ENCODE results near the gene USP13.

The USP13 gene

DNA sequence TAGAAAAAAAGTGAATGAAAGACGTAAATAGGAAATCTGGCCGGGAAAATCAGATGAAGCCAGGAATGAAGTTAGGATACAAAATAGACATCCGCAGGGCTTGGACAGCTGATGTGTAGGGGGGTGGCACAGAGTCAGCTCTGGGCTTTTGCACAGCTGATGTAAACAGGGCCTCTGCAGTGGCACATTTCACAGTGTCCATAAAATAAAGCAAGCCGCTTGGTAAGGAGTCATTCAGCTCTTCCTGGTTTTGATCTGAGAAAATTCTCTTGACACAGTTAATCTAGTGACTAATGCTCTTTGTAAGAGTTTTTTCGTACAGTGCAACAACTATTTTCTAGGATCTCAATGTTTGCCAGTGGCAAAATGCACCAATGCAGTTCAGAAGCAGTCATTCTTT lies 153.3 kb downstream of the USP13 start:
- Histone ChIP-seq H3K27me3 (ENCODE audit: control insufficient read depth in 1 of 2, insufficient read depth in 1 of 2, low read length in 2 of 2) (no peaks in the 10 kb centered on the region), H3K14ac (ENCODE audit: low read length in 2 of 2) (no peak overlapping the region), H4K8ac (ENCODE audit: low read length) (no peak overlapping the region), H3K18ac (ENCODE audit: low read depth in 1 of 2, low read length in 2 of 2) (no peak overlapping the region), H2BK12ac (ENCODE audit: low read length in 2 of 2) (no peak overlapping the region), H3K79me1 (replicated peaks; ENCODE audit: low read length, poor library complexity, severe bottlenecking) (no peaks in the 10 kb centered on the region), H3K4me3 (ENCODE audit: insufficient read depth in 1 of 2, low read depth in 1 of 2, low read length in 2 of 2) (no peak overlapping the region), H3K23ac (ENCODE audit: low read length in 2 of 2) (no peak overlapping the region), H2BK120ac (ENCODE audit: low read depth, low read length) (no peak overlapping the region), H3K9me3 (ENCODE audit: control insufficient read depth, low read length) (no peaks in the 10 kb centered on the region), H3K4ac (ENCODE audit: low read depth in 1 of 2, low read length in 2 of 2) (no peak overlapping the region), H4K91ac (ENCODE audit: low read length) (no peak overlapping the region), H2AFZ (ENCODE audit: low read depth, low read length) (no peak overlapping the region), H2BK15ac (ENCODE audit: low read depth, poor library complexity, severe bottlenecking) (no peak overlapping the region), H3K4me2 (ENCODE audit: low read length, poor library complexity, severe bottlenecking) (no peak overlapping the region), H3K27ac (ENCODE audit: low read length, poor library complexity, severe bottlenecking) (no peak overlapping the region), H3K36me3 (ENCODE audit: control insufficient read depth in 1 of 2, insufficient read depth in 2 of 2, low read depth in 1 of 2, low read length in 2 of 2) (no peaks in the 10 kb centered on the region), H3K9ac (ENCODE audit: low read length) (peak overlapping the region; percentile 43), H2AK5ac (ENCODE audit: low read length, severe bottlenecking) (no peak overlapping the region), H2BK5ac (ENCODE audit: low read depth, low read length, poor library complexity, severe bottlenecking) (no peak overlapping the region), H3K4me1 (ENCODE audit: control insufficient read depth, insufficient read depth, low read depth, low read length) (no peaks in the 10 kb centered on the region)
- DNase-seq = no peak
- WGBS = 96% methylated on average over 4 of the region's 5 CpGs

DNA sequence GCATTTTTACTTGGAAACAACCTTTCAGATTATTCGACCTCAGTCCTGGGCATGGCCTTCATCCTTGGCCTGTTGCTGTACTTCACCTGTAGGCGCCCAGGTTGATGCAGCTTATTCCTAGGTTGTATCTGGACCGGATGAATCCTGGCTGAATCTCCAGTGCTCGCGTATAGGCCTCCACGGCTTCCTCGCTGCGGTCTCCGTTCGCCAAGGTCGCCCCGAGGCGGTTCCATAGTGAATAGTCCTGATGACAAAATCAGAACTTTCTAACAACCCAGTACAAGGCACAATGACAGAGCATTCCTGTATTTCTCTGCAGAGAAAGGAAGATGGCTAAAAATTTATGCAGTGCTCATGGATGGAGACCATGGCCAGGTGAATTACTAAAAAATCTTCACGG lies 154.7 kb downstream of the USP13 start:
- Histone ChIP-seq H3K4ac (ENCODE audit: low read depth in 1 of 2, low read length in 2 of 2) (no peak overlapping the region), H3K79me1 (replicated peaks; ENCODE audit: low read length, poor library complexity, severe bottlenecking) (no peaks in the 10 kb centered on the region), H3K4me1 (ENCODE audit: control insufficient read depth, insufficient read depth, low read depth, low read length) (no peaks in the 10 kb centered on the region), H3K4me3 (ENCODE audit: insufficient read depth in 1 of 2, low read depth in 1 of 2, low read length in 2 of 2) (no peak overlapping the region), H3K27ac (ENCODE audit: low read length, poor library complexity, severe bottlenecking) (no peak overlapping the region), H4K8ac (ENCODE audit: low read length) (no peak overlapping the region), H3K9me3 (ENCODE audit: control insufficient read depth, low read length) (no peaks in the 10 kb centered on the region), H2AK5ac (ENCODE audit: low read length, severe bottlenecking) (no peak overlapping the region), H3K36me3 (ENCODE audit: control insufficient read depth in 1 of 2, insufficient read depth in 2 of 2, low read depth in 1 of 2, low read length in 2 of 2) (no peaks in the 10 kb centered on the region), H3K18ac (ENCODE audit: low read depth in 1 of 2, low read length in 2 of 2) (no peak overlapping the region), H3K27me3 (ENCODE audit: control insufficient read depth in 1 of 2, insufficient read depth in 1 of 2, low read length in 2 of 2) (no peaks in the 10 kb centered on the region), H4K91ac (ENCODE audit: low read length) (no peak overlapping the region), H2BK5ac (ENCODE audit: low read depth, low read length, poor library complexity, severe bottlenecking) (no peak overlapping the region), H3K4me2 (ENCODE audit: low read length, poor library complexity, severe bottlenecking) (no peak overlapping the region), H3K14ac (ENCODE audit: low read length in 2 of 2) (no peak overlapping the region), H2BK120ac (ENCODE audit: low read depth, low read length) (no peak overlapping the region), H3K23ac (ENCODE audit: low read length in 2 of 2) (no peak overlapping the region), H2AFZ (ENCODE audit: low read depth, low read length) (no peak overlapping the region), H3K9ac (ENCODE audit: low read length) (no peak overlapping the region), H2BK12ac (ENCODE audit: low read length in 2 of 2) (no peak overlapping the region), H2BK15ac (ENCODE audit: low read depth, poor library complexity, severe bottlenecking) (no peak overlapping the region)
- no peak for DNase-seq
- 94% methylated on average over 8 of the region's 14 CpGs for WGBS

DNA sequence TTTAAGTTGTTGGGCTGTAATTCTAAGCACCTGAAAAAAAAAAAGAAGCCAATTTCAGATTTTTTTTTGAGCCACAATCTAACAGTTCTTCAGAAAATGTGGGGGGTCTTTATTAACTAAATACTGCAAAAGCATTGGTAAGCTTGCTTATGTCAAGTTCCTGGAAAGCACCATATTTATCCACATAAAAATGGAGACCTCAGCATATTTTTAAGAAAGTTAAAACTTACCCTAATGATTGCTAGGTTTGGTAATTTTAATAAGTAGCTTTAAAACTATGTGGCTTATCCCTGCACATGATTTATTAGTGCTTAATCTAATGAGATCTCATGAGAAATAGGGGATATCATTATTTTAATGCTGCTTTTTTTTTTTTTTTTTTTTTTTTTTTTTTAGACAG lies 156.8 kb downstream of the USP13 start:
- H2BK12ac ChIP-seq (ENCODE audit: low read length in 2 of 2) = no peak overlapping the region
- no peaks in the 10 kb centered on the region for H3K9me3 ChIP-seq (ENCODE audit: control insufficient read depth, low read length)
- H2BK5ac ChIP-seq (ENCODE audit: low read depth, low read length, poor library complexity, severe bottlenecking) = no peak overlapping the region
- no peaks in the 10 kb centered on the region for H3K27me3 ChIP-seq (ENCODE audit: control insufficient read depth in 1 of 2, insufficient read depth in 1 of 2, low read length in 2 of 2)
- no peaks in the 10 kb centered on the region for H3K36me3 ChIP-seq (ENCODE audit: control insufficient read depth in 1 of 2, insufficient read depth in 2 of 2, low read depth in 1 of 2, low read length in 2 of 2)
- no peak overlapping the region for H3K18ac ChIP-seq (ENCODE audit: low read depth in 1 of 2, low read length in 2 of 2)
- H3K4me3 ChIP-seq (ENCODE audit: insufficient read depth in 1 of 2, low read depth in 1 of 2, low read length in 2 of 2) = no peak overlapping the region
- H3K4me1 ChIP-seq (ENCODE audit: control insufficient read depth, insufficient read depth, low read depth, low read length) = no peaks in the 10 kb centered on the region
- H3K4me2 ChIP-seq (ENCODE audit: low read length, poor library complexity, severe bottlenecking) = no peak overlapping the region
- H2BK120ac ChIP-seq (ENCODE audit: low read depth, low read length) = no peak overlapping the region
- H2BK15ac ChIP-seq (ENCODE audit: low read depth, poor library complexity, severe bottlenecking) = no peak overlapping the region
- no peak overlapping the region for H3K27ac ChIP-seq (ENCODE audit: low read length, poor library complexity, severe bottlenecking)
- H3K23ac ChIP-seq (ENCODE audit: low read length in 2 of 2) = no peak overlapping the region
- no peak overlapping the region for H4K8ac ChIP-seq (ENCODE audit: low read length)
- no peak overlapping the region for H4K91ac ChIP-seq (ENCODE audit: low read length)
- H3K9ac ChIP-seq (ENCODE audit: low read length) = no peak overlapping the region
- no peak overlapping the region for H3K4ac ChIP-seq (ENCODE audit: low read depth in 1 of 2, low read length in 2 of 2)
- H3K14ac ChIP-seq (ENCODE audit: low read length in 2 of 2) = no peak overlapping the region
- no peaks in the 10 kb centered on the region for H3K79me1 ChIP-seq (replicated peaks; ENCODE audit: low read length, poor library complexity, severe bottlenecking)
- DNase-seq = no peak
- H2AFZ ChIP-seq (ENCODE audit: low read depth, low read length) = no peak overlapping the region
- H2AK5ac ChIP-seq (ENCODE audit: low read length, severe bottlenecking) = no peak overlapping the region

DNA sequence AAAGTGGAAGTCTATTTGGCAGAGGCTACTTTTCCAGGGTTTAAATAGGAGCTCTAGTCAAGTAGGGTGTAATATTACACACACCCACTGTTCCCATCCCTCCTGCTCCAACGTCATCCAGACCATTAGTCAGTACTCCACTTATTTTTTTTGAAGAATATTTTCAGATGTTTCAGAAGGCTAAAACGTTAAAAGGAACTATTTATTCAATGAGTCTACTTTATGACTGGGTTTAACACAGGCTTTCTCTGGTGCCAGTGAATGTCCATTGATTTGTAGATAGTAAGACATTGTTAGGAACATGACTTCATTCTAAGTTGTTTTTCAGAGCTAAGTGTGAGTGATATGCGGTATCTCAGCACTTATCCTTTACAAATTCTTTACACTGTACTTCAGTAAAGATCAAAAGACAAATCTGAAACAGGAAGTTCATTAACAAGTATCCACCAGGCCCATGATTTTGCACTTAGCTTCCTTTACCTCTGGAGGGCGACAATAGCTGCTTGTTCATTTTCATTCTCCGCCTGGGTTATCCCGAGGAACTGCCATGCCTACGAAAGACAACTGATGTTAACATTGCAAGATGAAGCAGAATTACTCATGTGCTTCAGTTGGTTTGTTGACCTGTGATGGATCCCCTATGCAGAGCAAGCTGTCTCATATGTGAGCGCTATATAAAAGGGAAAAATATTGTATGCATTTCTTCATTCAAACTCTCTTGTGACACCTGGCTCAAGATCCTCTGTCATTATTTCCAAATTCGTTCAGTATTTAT lies 158.7 kb downstream of the USP13 start:
- WGBS = 7% methylated on average over 5 of the region's 9 CpGs
- Histone ChIP-seq H3K14ac (ENCODE audit: low read length in 2 of 2) (no peak overlapping the region), H4K8ac (ENCODE audit: low read length) (no peak overlapping the region), H2BK15ac (ENCODE audit: low read depth, poor library complexity, severe bottlenecking) (no peak overlapping the region), H3K4ac (ENCODE audit: low read depth in 1 of 2, low read length in 2 of 2) (no peak overlapping the region), H3K23ac (ENCODE audit: low read length in 2 of 2) (no peak overlapping the region), H3K36me3 (ENCODE audit: control insufficient read depth in 1 of 2, insufficient read depth in 2 of 2, low read depth in 1 of 2, low read length in 2 of 2) (no peaks in the 10 kb centered on the region), H3K27ac (ENCODE audit: low read length, poor library complexity, severe bottlenecking) (peak overlapping the region; percentile 72), H3K79me1 (replicated peaks; ENCODE audit: low read length, poor library complexity, severe bottlenecking) (no peaks in the 10 kb centered on the region), H3K4me3 (ENCODE audit: insufficient read depth in 1 of 2, low read depth in 1 of 2, low read length in 2 of 2) (peak overlapping the region in 1 of 2 experiments; percentile 40), H3K18ac (ENCODE audit: low read depth in 1 of 2, low read length in 2 of 2) (no peak overlapping the region), H2BK120ac (ENCODE audit: low read depth, low read length) (no peak overlapping the region), H2BK5ac (ENCODE audit: low read depth, low read length, poor library complexity, severe bottlenecking) (no peak overlapping the region), H3K27me3 (ENCODE audit: control insufficient read depth in 1 of 2, insufficient read depth in 1 of 2, low read length in 2 of 2) (no peaks in the 10 kb centered on the region), H2AFZ (ENCODE audit: low read depth, low read length) (no peak overlapping the region), H2BK12ac (ENCODE audit: low read length in 2 of 2) (no peak overlapping the region), H2AK5ac (ENCODE audit: low read length, severe bottlenecking) (no peak overlapping the region), H3K9me3 (ENCODE audit: control insufficient read depth, low read length) (no peaks in the 10 kb centered on the region), H3K9ac (ENCODE audit: low read length) (peak overlapping the region; percentile 91), H3K4me1 (ENCODE audit: control insufficient read depth, insufficient read depth, low read depth, low read length) (no peaks in the 10 kb centered on the region), H3K4me2 (ENCODE audit: low read length, poor library complexity, severe bottlenecking) (no peak overlapping the region), H4K91ac (ENCODE audit: low read length) (no peak overlapping the region)
- peak; percentile 80 for DNase-seq

Data from mesenchymal stem cell (in vitro differentiated cells and primary cell).